H1 (cell line): Measurements from ENCODE around the gene GCC1. TPM values are rescaled to one million over a fixed set of nuclear protein-coding genes. Genes with fewer than 3 reads are reported as not detected.

Experiments used
- CTCF ChIA-PET: fragments of 300-600 bp; sonication (Branson Sonifier 250); formaldehyde crosslinking; loops from one replicate; lab custom pipeline; 2021; ENCODE audit not compliant: partially characterized antibody; lab: Charles Lee
- POLR2A ChIA-PET: fragments of 300-600 bp; sonication (Branson Sonifier 250); formaldehyde crosslinking; loops from one replicate; lab custom pipeline; 2021; ENCODE audit warnings: inconsistent platforms; ENCODE audit not compliant: partially characterized antibody; lab: Charles Lee
- DNase-seq, 2 experiments: peaks; one replicate each; pipeline versions ENCODE4 v3.0.0 to v3.0.0-alpha.2; 2010 to 2022; ENCODE audit warnings: low spot score in 2 of 2, low read depth in 1 of 2, mixed read lengths in 1 of 2
- FAIRE-seq: peaks from 2 replicates; lab custom pipeline; 2011; peaks lifted over from hg19 to GRCh38; lab: Jason Lieb, UNC
- H2AFZ ChIP-seq: 2 replicates; pipeline ENCODE4 v1.8.1; 2012; ENCODE audit warnings: low read length, inconsistent platforms
- H2AK5ac ChIP-seq: 2 replicates; pipeline ENCODE4 v1.6.1; 2013; ENCODE audit warnings: low read depth, low read length
- H2BK120ac ChIP-seq: replicated peaks from 2 replicates; pipeline ENCODE3; 2013; ENCODE audit warnings: low read depth, low read length, inconsistent platforms
- H2BK12ac ChIP-seq: 2 replicates; pipeline ENCODE4 v1.6.1; 2013; ENCODE audit warnings: low read depth, low read length
- H2BK15ac ChIP-seq: 2 replicates; pipeline ENCODE4 v1.6.1; 2013; ENCODE audit warnings: low read length
- H2BK20ac ChIP-seq: 2 replicates; pipeline ENCODE4 v1.6.1; 2013; ENCODE audit warnings: low read length
- H2BK5ac ChIP-seq: 2 replicates; pipeline ENCODE4 v1.6.1; 2013; ENCODE audit warnings: low read depth, low read length
- H3K14ac ChIP-seq: 2 replicates; pipeline ENCODE4 v1.6.1; 2013; ENCODE audit warnings: inconsistent platforms; ENCODE audit not compliant: insufficient read length
- H3K18ac ChIP-seq: 2 replicates; pipeline ENCODE4 v1.6.1; 2013; ENCODE audit warnings: low read length; ENCODE audit errors: extremely low read depth
- H3K23ac ChIP-seq: 2 replicates; pipeline ENCODE4 v1.6.1; 2013; ENCODE audit warnings: inconsistent platforms; ENCODE audit not compliant: insufficient read length
- H3K23me2 ChIP-seq: 2 replicates; pipeline ENCODE4 v1.6.1; 2013; ENCODE audit warnings: low read depth, low read length
- H3K27ac ChIP-seq: 2 replicates; pipeline ENCODE4 v1.6.1; 2011; ENCODE audit warnings: low read depth, low read length, inconsistent platforms
- H3K27me3 ChIP-seq, 4 experiments: replicated peaks in 1 of 4; 1 replicate in 1 of 4; 2 replicates in 3 of 4; pipeline versions ENCODE4 v1.6.1 to v1.8.1; 2011 to 2013; ENCODE audit warnings: low read length in 3 of 4, mild to moderate bottlenecking in 3 of 4, inconsistent platforms in 2 of 4, mixed read lengths in 2 of 4, moderate library complexity in 1 of 4; ENCODE audit not compliant: control insufficient read depth in 3 of 4, insufficient read depth in 3 of 4; ENCODE audit errors: extremely low read depth in 1 of 4
- H3K36me3 ChIP-seq, 4 experiments: 2 replicates each; pipeline versions ENCODE4 v1.6.1 to v1.8.1; 2011 to 2013; ENCODE audit warnings: mild to moderate bottlenecking in 4 of 4, low read length in 3 of 4, moderate library complexity in 2 of 4, control low read depth in 1 of 4, inconsistent platforms in 1 of 4; ENCODE audit not compliant: insufficient read depth in 4 of 4, control insufficient read depth in 2 of 4
- H3K4ac ChIP-seq: replicated peaks from 2 replicates; pipeline ENCODE3; 2013; ENCODE audit warnings: low read length, low read depth, mixed read lengths, inconsistent platforms; ENCODE audit not compliant: insufficient read length
- H3K4me1 ChIP-seq, 4 experiments: replicated peaks in 1 of 4; 1 replicate in 1 of 4; 2 replicates in 3 of 4; pipeline versions ENCODE4 v1.6.1 to v1.8.1; 2011 to 2013; ENCODE audit warnings: low read length in 3 of 4, inconsistent platforms in 2 of 4, mixed read lengths in 1 of 4; ENCODE audit not compliant: insufficient read depth in 4 of 4, control insufficient read depth in 3 of 4
- H3K4me2 ChIP-seq, 2 experiments: 2 replicates each; pipeline versions ENCODE4 v1.6.1 to v1.8.1; 2011 to 2013; ENCODE audit warnings: low read depth in 2 of 2, low read length in 2 of 2, control low read depth in 1 of 2, inconsistent platforms in 1 of 2, mild to moderate bottlenecking in 1 of 2; ENCODE audit not compliant: insufficient read depth in 1 of 2
- H3K4me3 ChIP-seq, 4 experiments: fragments of 200-600, 300-600 bp in 1 of 4; sonication (generic), shearing (Covaris generic), sonication (Bioruptor Twin) in 1 of 4; 2 replicates each; pipeline versions ENCODE4 v1.5.1 to v1.8.1; 2011 to 2016; ENCODE audit warnings: low read length in 4 of 4, low read depth in 3 of 4, control low read depth in 2 of 4, inconsistent platforms in 2 of 4, mild to moderate bottlenecking in 2 of 4, mixed read lengths in 1 of 4, moderate library complexity in 1 of 4; ENCODE audit not compliant: insufficient read depth in 2 of 4; ENCODE audit errors: extremely low read depth in 1 of 4
- H3K56ac ChIP-seq: replicated peaks from 2 replicates; pipeline ENCODE3; 2013; ENCODE audit warnings: low read depth, mild to moderate bottlenecking, mixed read lengths, low read length, inconsistent platforms; ENCODE audit not compliant: insufficient read length
- H3K79me1 ChIP-seq: 2 replicates; pipeline ENCODE4 v1.6.1; 2013; ENCODE audit warnings: low read depth, low read length, control low read depth
- H3K79me2 ChIP-seq, 2 experiments: 2 replicates each; pipeline versions ENCODE4 v1.6.1 to v1.8.1; 2012 to 2013; ENCODE audit warnings: low read length in 2 of 2, mild to moderate bottlenecking in 2 of 2, inconsistent platforms in 1 of 2; ENCODE audit not compliant: insufficient read depth in 2 of 2, control insufficient read depth in 1 of 2
- H3K9ac ChIP-seq, 4 experiments: replicated peaks in 1 of 4; 1 replicate in 1 of 4; 2 replicates in 3 of 4; pipeline versions ENCODE4 v1.6.1 to v1.8.1; 2011 to 2013; ENCODE audit warnings: low read depth in 3 of 4, low read length in 3 of 4, control low read depth in 2 of 4, mild to moderate bottlenecking in 2 of 4, moderate library complexity in 2 of 4, inconsistent platforms in 1 of 4; ENCODE audit errors: extremely low read depth in 1 of 4
- H3K9me3 ChIP-seq, 2 experiments: 2 replicates each; pipeline versions ENCODE4 v1.6.1 to v1.8.1; 2012 to 2013; ENCODE audit warnings: mild to moderate bottlenecking in 2 of 2, moderate library complexity in 2 of 2, control low read depth in 1 of 2, inconsistent platforms in 1 of 2, low read depth in 1 of 2, low read length in 1 of 2, mixed read lengths in 1 of 2; ENCODE audit not compliant: insufficient read depth in 2 of 2
- H4K20me1 ChIP-seq, 2 experiments: replicated peaks in 1 of 2; 2 replicates each; pipeline versions ENCODE3 to v1.8.1; 2011 to 2013; ENCODE audit warnings: inconsistent platforms in 2 of 2, low read length in 2 of 2, mild to moderate bottlenecking in 1 of 2; ENCODE audit not compliant: insufficient read depth in 2 of 2, control insufficient read depth in 1 of 2
- H4K5ac ChIP-seq: 2 replicates; pipeline ENCODE4 v1.6.1; 2013; ENCODE audit warnings: low read length, low read depth, mixed read lengths, inconsistent platforms; ENCODE audit not compliant: insufficient read length
- H4K8ac ChIP-seq: 2 replicates; pipeline ENCODE4 v1.8.0; 2013; ENCODE audit warnings: mild to moderate bottlenecking, moderate library complexity, low read length, inconsistent platforms; ENCODE audit not compliant: insufficient read depth; ENCODE audit errors: extremely low read depth
- H4K91ac ChIP-seq: replicated peaks from 2 replicates; pipeline ENCODE3; 2013; ENCODE audit warnings: low read length, mixed read lengths, inconsistent platforms; ENCODE audit not compliant: insufficient read length
- KDM4A ChIP-seq: IDR thresholded peaks from one replicate; pipeline ENCODE4 v1.7.1; 2012; ENCODE audit warnings: low read depth, mild to moderate bottlenecking, moderate library complexity, low read length, inconsistent platforms; ENCODE audit not compliant: severe bottlenecking
- RNF2 ChIP-seq: fragments of 200-900, 300-1000 bp; sonication (generic); IDR thresholded peaks from 2 replicates; pipeline ENCODE4 v1.7.1; 2016; ENCODE audit warnings: borderline replicate concordance, low read depth, mild to moderate bottlenecking, antibody characterized with exemption, low read length; ENCODE audit not compliant: poor library complexity, severe bottlenecking; ENCODE audit errors: missing control alignments
- WGBS, 2 experiments: shearing (Covaris generic) in 1 of 2; methylation state at CpG; one replicate each; pipeline versions ENCODE4 v1.1.6 to v1.1.7; 2013 to 2015; ENCODE audit warnings: low lambda C conversion rate in 2 of 2, mixed read lengths in 2 of 2, inconsistent platforms in 1 of 2, low coverage in 1 of 2, missing lambda C conversion rate in 1 of 2; ENCODE audit not compliant: insufficient replicate concordance in 2 of 2, insufficient coverage in 1 of 2, insufficient read length in 1 of 2; ENCODE audit errors: extremely low coverage in 1 of 2, missing lambda C conversion rate in 1 of 2; 5-methylcytosine and 5-hydroxymethylcytosine counted together
- polyA plus RNA-seq, 7 experiments: library from polyadenylated mRNA; depleted of rRNA in 3 of 7; stranded (reverse) in 5 of 7; unstranded in 2 of 7; fragments of >200 nt in 5 of 7; fragments of 200-250 nt in 2 of 7; gene quantifications; 1 replicate in 5 of 7; 2 replicates in 1 of 7; 4 replicates in 1 of 7; pipeline versions ENCODE4 v1.2.1 to v1.2.3, GENCODE V29; 2011 to 2013; ENCODE audit warnings: missing spikeins in 2 of 7, mixed read lengths in 2 of 7
- total RNA-seq: library from RNA; stranded (reverse); fragmentation: NEBNext Ultra II Directional; extraction: Animal tissue kit (Norgen Biotek cat#: 25700); gene quantifications from 2 replicates; pipeline ENCODE4 v1.2.1, GENCODE V29; 2021

GCC1 gene
- total and polyA plus RNA-seq, 2 of the 8 experiments (the other 6 are each of a cell fraction or from before 2014, with no cell fraction given) = 3.3 to 15.0 TPM

GRCh38 chr7:127536741-127537140, 48.7 kb downstream of the GCC1 start:
- H3K27me3 ChIP-seq = peaks cover 1 to 8% (median 7%) of the 10 kb centered on the region in 4 experiments; a peak in 4 of 7 replicates
- H3K79me1 ChIP-seq = no peaks in the 10 kb centered on the region
- H2BK5ac ChIP-seq = no peak overlapping the region
- no peak overlapping the region for H4K5ac ChIP-seq
- H3K4me2 ChIP-seq = peak overlapping the region; percentile 58 to 67
- H3K9ac ChIP-seq = peak overlapping the region in 1 of 4 experiments; percentile 57; a peak in 3 of 7 replicates
- no peaks in the 10 kb centered on the region for H3K9me3 ChIP-seq
- CTCF ChIA-PET = interaction anchor here (1.5 kb wide), 1 partner anchor 70 kb away, joined by 4 read pairs; no protein-coding TSS in a partner anchor
- peak overlapping the region; percentile 72; the same call in 1 of the 2 replicates for H3K18ac ChIP-seq
- no peak overlapping the region for H3K27ac ChIP-seq
- H3K79me2 ChIP-seq = no peaks in the 10 kb centered on the region
- H2BK120ac ChIP-seq = no peak overlapping the region
- no peak overlapping the region for H2BK15ac ChIP-seq
- 29% methylated on average over 16 of the region's 16 CpGs; no CpG with 5 or more reads in 1 of the 2 experiments for WGBS, 2 experiments
- POLR2A ChIA-PET = interaction anchor here (1.0 to 1.8 kb wide), 2 partner anchors 28 to 49 kb away, joined by 3 to 4 read pairs; partner anchors contain the start of gene GCC1
- H2AFZ ChIP-seq = peak overlapping the region; percentile 94
- no peak overlapping the region for H2AK5ac ChIP-seq
- no peaks in the 10 kb centered on the region for H4K20me1 ChIP-seq
- TF ChIP-seq RNF2 (no peak), KDM4A (peak; percentile 41)
- H3K23me2 ChIP-seq = no peaks in the 10 kb centered on the region
- H3K56ac ChIP-seq = no peak overlapping the region
- no peak overlapping the region for H2BK20ac ChIP-seq
- H3K14ac ChIP-seq = no peak overlapping the region
- 0 out of 2 replicates have a peak overlapping the region, but pooled peaks have one; percentile 63 for H4K8ac ChIP-seq
- H3K4me3 ChIP-seq = peak overlapping the region; percentile 17 to 47 (median 34); a peak in 6 of 8 replicates
- FAIRE-seq (no peak), DNase-seq (peak; percentile 3 to 56)
- H2BK12ac ChIP-seq = no peak overlapping the region
- H4K91ac ChIP-seq = no peak overlapping the region
- H3K4me1 ChIP-seq = peaks cover 0 to 7% (median 4%) of the 10 kb centered on the region in 4 experiments; a peak in 2 of 7 replicates
- no peak overlapping the region for H3K23ac ChIP-seq
- no peaks in the 10 kb centered on the region for H3K36me3 ChIP-seq
- no peak overlapping the region for H3K4ac ChIP-seq
